ENCODE measurements around the gene DMC1. TPM values are rescaled to one million over a fixed set of nuclear protein-coding genes. Genes with fewer than 3 reads are reported as not detected.
A peak's percentile ranks its signal among the peaks of the same experiment; 100 is the strongest.

The DMC1 gene
- total RNA-seq, 1 donor from 2014 or later: 12.3 TPM

DNA sequence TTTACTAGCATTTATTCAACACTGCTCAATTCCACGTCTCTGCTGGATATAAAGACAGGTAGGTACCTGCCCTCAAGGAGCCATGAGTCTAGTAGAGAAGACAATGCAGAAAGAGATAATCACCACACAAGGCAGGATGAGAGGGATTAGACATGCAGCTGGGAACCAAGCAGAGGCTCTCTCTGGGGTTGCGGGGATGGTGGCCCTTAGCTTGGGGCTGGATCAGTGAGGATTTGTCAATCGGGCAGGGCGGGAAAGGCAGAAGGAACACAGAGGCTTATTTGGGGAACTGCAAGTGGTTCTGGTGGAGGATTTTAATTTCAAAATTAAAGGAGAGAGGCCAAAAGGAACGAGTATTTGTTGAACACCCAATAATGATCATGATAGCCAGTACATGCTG lies 8.5 kb upstream of the DMC1 start:
- intact Hi-C loops (cut with DNase I): loop anchor here (10.0 kb wide), 1 partner anchor 524 kb away; the partner anchor contains the start of gene PICK1
- Histone ChIP-seq H3K27ac (no peak overlapping the region), H3K4me3 (no peak overlapping the region), H3K36me3 (no peaks in the 10 kb centered on the region), H3K9me3 (no peaks in the 10 kb centered on the region), H3K27me3 (no peaks in the 10 kb centered on the region), H3K4me1 (no peaks in the 10 kb centered on the region)
- DNase-seq (ENCODE audit: extremely low spot score in 2 of 2): no peak
- TF ChIP-seq POLR2AphosphoS5 (IDR thresholded peaks at IDR 0.05; ENCODE audit: insufficient read depth in 1 of 2, low read depth in 1 of 2) (no peak), POLR2A (IDR thresholded peaks at IDR 0.05) (no peak)
- TF ChIP-seq, protein P1, sequence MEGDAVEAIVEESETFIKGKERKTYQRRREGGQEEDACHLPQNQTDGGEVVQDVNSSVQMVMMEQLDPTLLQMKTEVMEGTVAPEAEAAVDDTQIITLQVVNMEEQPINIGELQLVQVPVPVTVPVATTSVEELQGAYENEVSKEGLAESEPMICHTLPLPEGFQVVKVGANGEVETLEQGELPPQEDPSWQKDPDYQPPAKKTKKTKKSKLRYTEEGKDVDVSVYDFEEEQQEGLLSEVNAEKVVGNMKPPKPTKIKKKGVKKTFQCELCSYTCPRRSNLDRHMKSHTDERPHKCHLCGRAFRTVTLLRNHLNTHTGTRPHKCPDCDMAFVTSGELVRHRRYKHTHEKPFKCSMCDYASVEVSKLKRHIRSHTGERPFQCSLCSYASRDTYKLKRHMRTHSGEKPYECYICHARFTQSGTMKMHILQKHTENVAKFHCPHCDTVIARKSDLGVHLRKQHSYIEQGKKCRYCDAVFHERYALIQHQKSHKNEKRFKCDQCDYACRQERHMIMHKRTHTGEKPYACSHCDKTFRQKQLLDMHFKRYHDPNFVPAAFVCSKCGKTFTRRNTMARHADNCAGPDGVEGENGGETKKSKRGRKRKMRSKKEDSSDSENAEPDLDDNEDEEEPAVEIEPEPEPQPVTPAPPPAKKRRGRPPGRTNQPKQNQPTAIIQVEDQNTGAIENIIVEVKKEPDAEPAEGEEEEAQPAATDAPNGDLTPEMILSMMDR (IDR thresholded peaks at IDR 0.05): no peak

DNA sequence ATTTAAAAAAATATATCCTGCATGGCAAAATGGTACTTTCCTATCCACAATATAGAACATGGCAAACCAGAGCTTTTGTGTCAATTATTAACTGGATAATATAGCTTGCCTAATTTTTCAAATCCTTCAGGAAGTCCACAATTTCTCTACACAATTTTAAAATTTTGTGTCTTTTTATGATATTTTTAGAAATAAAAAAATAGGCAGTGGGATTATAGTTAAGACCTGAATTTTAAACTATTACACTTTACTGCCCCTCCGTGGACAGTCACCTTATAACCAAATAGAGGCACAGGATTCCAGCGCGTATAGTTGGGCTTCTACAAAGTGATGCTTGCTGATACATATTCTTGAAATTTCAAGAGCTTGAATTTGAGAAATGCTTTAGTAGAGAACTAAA lies 2.1 kb upstream of the DMC1 start:
- no peak overlapping the region for H3K27ac ChIP-seq
- no peak for DNase-seq (ENCODE audit: extremely low spot score in 2 of 2)
- H3K36me3 ChIP-seq: no peaks in the 10 kb centered on the region
- TF ChIP-seq, protein P1 (IDR thresholded peaks at IDR 0.05): peak in 2 of 3 experiments; percentile 11 to 33
- TF ChIP-seq POLR2AphosphoS5 (IDR thresholded peaks at IDR 0.05; ENCODE audit: insufficient read depth in 1 of 2, low read depth in 1 of 2): peak in 1 of 2 donors; percentile 31
- TF ChIP-seq POLR2A (IDR thresholded peaks at IDR 0.05): no peak
- H3K9me3 ChIP-seq: no peaks in the 10 kb centered on the region
- intact Hi-C loops (cut with DNase I): loop anchor here (10.0 kb wide), 1 partner anchor 517 kb away; the partner anchor contains the start of gene PICK1
- no peak overlapping the region for H3K4me3 ChIP-seq
- no peaks in the 10 kb centered on the region for H3K27me3 ChIP-seq
- peaks cover 13% of the 10 kb centered on the region for H3K4me1 ChIP-seq

- no peaks in the 10 kb centered on the region for H3K27me3 ChIP-seq
- H3K9me3 ChIP-seq: no peaks in the 10 kb centered on the region
- peaks cover 13% of the 10 kb centered on the region for H3K4me1 ChIP-seq
- H3K36me3 ChIP-seq: no peaks in the 10 kb centered on the region
- peak overlapping the region; percentile 88 for H3K27ac ChIP-seq
- H3K4me3 ChIP-seq: peak overlapping the region; percentile 62 to 73
- TF ChIP-seq POLR2A (IDR thresholded peaks at IDR 0.05) (no peak), POLR2AphosphoS5 (IDR thresholded peaks at IDR 0.05; ENCODE audit: insufficient read depth in 1 of 2, low read depth in 1 of 2) (no peak)
- TF ChIP-seq, protein P1 (IDR thresholded peaks at IDR 0.05): no peak
- no peak for DNase-seq (ENCODE audit: extremely low spot score in 2 of 2)
- intact Hi-C loops (cut with DNase I): loop anchor here (1.0 to 10.0 kb wide), 2 partner anchors 172 to 516 kb away; partner anchors contain the start of gene PICK1
Measured at GRCh38 chr22:38570779-38571364, 889 bp upstream of the DMC1 start.

DNA sequence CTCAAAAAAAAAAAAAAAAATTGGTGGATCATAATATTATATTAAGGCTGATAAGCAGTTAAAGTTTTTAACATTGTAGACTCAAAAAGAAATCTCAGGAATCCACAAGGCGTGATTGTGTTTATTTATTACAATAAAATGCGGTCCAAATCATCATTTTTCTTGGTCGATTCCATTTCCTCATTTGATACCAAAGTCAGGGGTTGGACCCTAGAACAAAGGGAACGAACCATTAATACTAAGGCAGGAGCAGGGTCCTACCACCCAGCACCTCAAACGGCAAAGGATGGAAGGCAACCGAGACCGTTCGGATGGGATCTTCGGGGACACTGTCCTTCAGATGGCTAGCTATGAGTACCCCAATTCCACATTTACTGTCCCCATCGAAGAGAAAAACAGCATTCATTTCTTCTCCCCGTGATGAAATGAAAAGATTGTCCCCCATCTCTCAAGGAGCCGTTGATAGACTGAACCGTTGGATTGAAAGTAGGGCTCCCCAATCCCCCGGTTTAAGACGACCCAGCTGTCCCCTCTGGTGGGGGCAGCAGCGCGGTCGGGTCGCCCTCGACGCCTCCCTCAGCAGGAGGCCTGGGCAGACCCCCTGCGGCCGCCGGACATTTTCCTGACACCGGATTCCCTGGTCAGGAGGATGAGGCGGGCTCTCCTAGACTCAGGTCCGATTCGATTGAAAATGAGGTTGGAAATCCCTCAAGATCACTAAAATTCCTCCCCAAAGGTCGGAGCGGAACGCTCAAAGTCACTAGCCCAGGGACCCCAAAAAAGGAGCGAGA lies 607 bp downstream of the DMC1 start:
- TF ChIP-seq, protein P1 (IDR thresholded peaks at IDR 0.05): no peak
- TF ChIP-seq POLR2A (IDR thresholded peaks at IDR 0.05) (no peak), POLR2AphosphoS5 (IDR thresholded peaks at IDR 0.05; ENCODE audit: insufficient read depth in 1 of 2, low read depth in 1 of 2) (no peak)
- no peaks in the 10 kb centered on the region for H3K36me3 ChIP-seq
- H3K9me3 ChIP-seq: no peaks in the 10 kb centered on the region
- H3K27ac ChIP-seq: peak overlapping the region; percentile 88
- peak overlapping the region; percentile 62 to 73 for H3K4me3 ChIP-seq
- no peak for DNase-seq (ENCODE audit: extremely low spot score in 2 of 2)
- no peaks in the 10 kb centered on the region for H3K27me3 ChIP-seq
- peaks cover 13% of the 10 kb centered on the region for H3K4me1 ChIP-seq
- intact Hi-C loops (cut with DNase I): no loop called here

Data from vagina (tissue), 2 donors.